HG03469 (cell line): ENCODE measurements around the gene CDH4.

Experiments used
- ATAC-seq: cut with Tn5 transposase; IDR thresholded peaks from one replicate; pipeline ENCODE4 v1.9.1; 2021; ENCODE audit warnings: mild to moderate bottlenecking, moderate library complexity, moderate number of reproducible peaks; ENCODE audit not compliant: unreplicated experiment

Gene CDH4

GRCh38 chr20:61281286-61281795 is 29.3 kb downstream of the CDH4 start:
- no peak for ATAC-seq

GRCh38 chr20:61284752-61285151 is 32.7 kb downstream of the CDH4 start:
- no peak for ATAC-seq

- ATAC-seq: no peak
Observed at GRCh38 chr20:61285152-61285645, 33.1 kb downstream of the CDH4 start.

- no peak for ATAC-seq
Observed at GRCh38 chr20:61285691-61286090, 33.6 kb downstream of the CDH4 start.

GRCh38 chr20:61287583-61288275 is 35.7 kb downstream of the CDH4 start:
- ATAC-seq: no peak

- no peak for ATAC-seq
Observed at GRCh38 chr20:61288331-61288784, 36.3 kb downstream of the CDH4 start.

GRCh38 chr20:61289166-61289565 is 37.1 kb downstream of the CDH4 start:
- no peak for ATAC-seq

- no peak for ATAC-seq
Observed at GRCh38 chr20:61290721-61291120, 38.7 kb downstream of the CDH4 start.

GRCh38 chr20:61291166-61291829 is 39.2 kb downstream of the CDH4 start:
- ATAC-seq: no peak

- ATAC-seq: no peak
Observed at GRCh38 chr20:61292391-61292790, 40.3 kb downstream of the CDH4 start.

- no peak for ATAC-seq
Observed at GRCh38 chr20:61292821-61293612, 41.0 kb downstream of the CDH4 start.

GRCh38 chr20:61293951-61294350 is 41.9 kb downstream of the CDH4 start:
- ATAC-seq: no peak

- ATAC-seq: no peak
Observed at GRCh38 chr20:61295249-61295648, 43.2 kb downstream of the CDH4 start.

- no peak for ATAC-seq
Observed at GRCh38 chr20:61295682-61296628, 43.9 kb downstream of the CDH4 start.

- ATAC-seq: no peak
Observed at GRCh38 chr20:61296629-61297019, 44.6 kb downstream of the CDH4 start.

GRCh38 chr20:61297491-61297890 is 45.4 kb downstream of the CDH4 start:
- no peak for ATAC-seq

- ATAC-seq: no peak
Observed at GRCh38 chr20:61297986-61298385, 45.9 kb downstream of the CDH4 start.

GRCh38 chr20:61298661-61299060 is 46.6 kb downstream of the CDH4 start:
- no peak for ATAC-seq

GRCh38 chr20:61299104-61299503 is 47.0 kb downstream of the CDH4 start:
- ATAC-seq: no peak

GRCh38 chr20:61299618-61300017 is 47.6 kb downstream of the CDH4 start:
- ATAC-seq: no peak
